NCI-H748 treated with DMSO at 0.1 percent for 48 hours (cell line): Measurements from ENCODE around the gene KCNT2.
"Not testable (repeated sequence)": the region's sequence is repeated elsewhere in the genome, so short reads cannot be mapped to it uniquely, and the experiment has no call there.

ENCODE experiments used
- DNase-seq: peaks from one replicate; lab custom pipeline; 2025; lab: John Stamatoyannopoulos, UW

Gene KCNT2

GRCh38 chr1:196608390-196609369, at the start of gene KCNT2:
Gene KCNT2, minus strand, starts transcription at chr1:196608440. Its CDS starts 131 bp downstream, at chr1:196608309.
- DNase-seq = peak; percentile 84

- DNase-seq = no peak
These were observed 47.3 kb upstream of the KCNT2 start for GRCh38 chr1:196655494-196655893.

GRCh38 chr1:196655071-196655470, 46.8 kb upstream of the KCNT2 start:
- no peak for DNase-seq

GRCh38 chr1:196654271-196654670, 46.0 kb upstream of the KCNT2 start:
- no peak for DNase-seq

- DNase-seq = no peak
These were observed 43.5 kb upstream of the KCNT2 start, which contains the start of gene CFH for GRCh38 chr1:196651637-196652215. Gene CFH, plus strand, starts transcription at chr1:196652043. Its CDS starts 75 bp downstream, at chr1:196652118.

- no peak for DNase-seq
These were observed 42.8 kb upstream of the KCNT2 start for GRCh38 chr1:196651079-196651478.

GRCh38 chr1:196650403-196650802, 42.2 kb upstream of the KCNT2 start:
- no peak for DNase-seq

GRCh38 chr1:196649990-196650389, 41.8 kb upstream of the KCNT2 start:
- no peak for DNase-seq

- DNase-seq = no peak
These were observed 32.7 kb upstream of the KCNT2 start for GRCh38 chr1:196640976-196641375.

GRCh38 chr1:196639291-196639690, 31.1 kb upstream of the KCNT2 start:
- not testable (repeated sequence) for DNase-seq

GRCh38 chr1:196638466-196638865, 30.2 kb upstream of the KCNT2 start:
- DNase-seq = no peak

- no peak for DNase-seq
These were observed 29.4 kb upstream of the KCNT2 start for GRCh38 chr1:196637606-196638005.

- DNase-seq = no peak
These were observed 20.6 kb upstream of the KCNT2 start for GRCh38 chr1:196628838-196629237.

- DNase-seq = no peak
These were observed 14.8 kb upstream of the KCNT2 start for GRCh38 chr1:196623079-196623478.

- DNase-seq = no peak
These were observed 11.5 kb upstream of the KCNT2 start for GRCh38 chr1:196619721-196620120.

- DNase-seq = no peak
These were observed 3.6 kb upstream of the KCNT2 start for GRCh38 chr1:196611873-196612272.

- no peak for DNase-seq
These were observed 1.1 kb upstream of the KCNT2 start for GRCh38 chr1:196609370-196609737.

- DNase-seq = peak; percentile 62
These were observed 259 bp downstream of the KCNT2 start for GRCh38 chr1:196607981-196608380.

GRCh38 chr1:196603651-196604050, 4.6 kb downstream of the KCNT2 start:
- DNase-seq = no peak

GRCh38 chr1:196598942-196599748, 9.1 kb downstream of the KCNT2 start:
- no peak for DNase-seq

GRCh38 chr1:196594700-196595099, 13.5 kb downstream of the KCNT2 start:
- DNase-seq = no peak

GRCh38 chr1:196593955-196594354, 14.3 kb downstream of the KCNT2 start:
- DNase-seq = no peak
